NB4 (cell line): ENCODE results near the gene TMEM109.

Source experiments
- CTCF ChIP-seq: IDR thresholded peaks from one replicate; pipeline ENCODE4 v1.5.1; 2012; ENCODE audit warnings: low read depth, low read length
- MAX ChIP-seq: IDR thresholded peaks from 2 replicates; pipeline ENCODE4 v1.6.1; 2011; ENCODE audit warnings: low read depth, low read length

DNA sequence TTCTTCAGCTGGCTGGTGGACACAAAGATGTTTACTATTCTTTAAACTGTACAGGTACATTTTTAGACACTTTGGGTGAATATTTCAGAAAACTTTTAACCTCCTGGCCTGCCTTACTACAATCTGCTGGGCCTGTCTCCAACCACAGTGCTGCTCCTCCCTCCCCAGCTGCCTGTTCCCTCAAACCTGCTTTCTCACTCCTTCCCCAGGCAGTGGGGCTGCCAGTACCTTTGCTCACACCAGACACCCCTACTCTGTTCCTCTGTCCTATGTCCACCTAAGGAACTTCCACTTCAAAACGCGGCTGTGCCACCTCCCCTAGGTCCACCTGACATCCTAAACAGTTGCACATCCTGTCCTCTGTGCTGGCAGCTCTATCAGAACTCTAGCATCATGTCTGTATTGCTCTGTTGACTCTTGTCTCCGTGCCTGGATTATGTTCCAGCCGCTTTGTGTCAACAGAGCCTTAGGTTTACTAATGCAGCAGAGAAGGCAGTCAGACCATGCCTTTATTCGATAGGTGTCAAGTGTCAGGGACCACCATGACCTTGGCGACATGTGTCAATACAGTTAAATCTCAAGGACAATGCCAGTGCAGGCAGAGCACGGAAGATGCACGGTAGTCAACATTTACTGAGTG is 33.2 kb upstream of the TMEM109 start:
- TF ChIP-seq CTCF, result no peak
- TF ChIP-seq MAX, result no peak
